Thyroid gland (tissue), 4 donors: ENCODE results near the gene P4HA1.

Experiments used
- CTCF ChIP-seq, 6 experiments: fragments of 200-600 bp in 3 of 6; fragments of 450-650 bp in 3 of 6; sonication (generic) in 3 of 6; IDR thresholded peaks; one replicate each; pipeline ENCODE4 v1.5.1; 2016 to 2019; ENCODE audit warnings: antibody characterized with exemption in 6 of 6, mild to moderate bottlenecking in 2 of 6, inconsistent platforms in 1 of 6, moderate library complexity in 1 of 6
- POLR2A ChIP-seq, 2 donors: fragments of 450-650 bp; IDR thresholded peaks; one replicate each; pipeline ENCODE4 v1.6.1; 2017; ENCODE audit warnings: antibody characterized with exemption in 2 of 2, mild to moderate bottlenecking in 2 of 2, moderate library complexity in 1 of 2

- TF ChIP-seq CTCF (IDR thresholded peaks at IDR 0.05) = no peak
- no peak for TF ChIP-seq POLR2A (IDR thresholded peaks at IDR 0.05)
Observed at GRCh38 chr10:73084209-73084608, 12.5 kb downstream of the P4HA1 start.
